GM18505 (cell line): ENCODE measurements around the gene ATE1.

Experiments
- ATAC-seq: cut with Tn5 transposase; IDR thresholded peaks from one replicate; pipeline ENCODE4 v1.9.1; 2021; ENCODE audit not compliant: unreplicated experiment
- POLR2A ChIP-seq: IDR thresholded peaks from 4 replicates; pipeline ENCODE4 v1.6.1; 2011; ENCODE audit warnings: borderline replicate concordance; ENCODE audit not compliant: insufficient read depth, insufficient read length; ENCODE audit errors: extremely low read depth

ATE1 gene

DNA sequence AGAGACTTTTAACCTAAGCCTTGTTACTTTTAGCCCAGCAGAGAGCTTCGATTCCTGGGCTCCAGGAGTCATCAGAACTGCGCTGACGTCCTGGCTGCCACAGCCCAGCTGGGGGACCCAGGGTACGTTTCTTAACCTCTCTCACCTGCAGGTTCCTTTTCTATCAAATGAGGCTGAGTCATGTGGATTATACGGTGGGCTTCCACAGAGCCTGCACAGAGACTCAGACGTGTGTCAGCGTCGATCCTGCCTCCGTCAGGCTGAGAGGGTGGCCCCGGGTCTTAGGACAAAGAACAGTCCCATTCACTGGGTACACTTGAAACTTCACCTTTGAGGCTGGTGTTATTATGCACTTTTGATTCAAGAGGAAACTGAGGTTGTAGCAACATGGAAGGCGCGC, 228.9 kb downstream of the ATE1 start:
- no peak for ATAC-seq
- no peak for TF ChIP-seq POLR2A

DNA sequence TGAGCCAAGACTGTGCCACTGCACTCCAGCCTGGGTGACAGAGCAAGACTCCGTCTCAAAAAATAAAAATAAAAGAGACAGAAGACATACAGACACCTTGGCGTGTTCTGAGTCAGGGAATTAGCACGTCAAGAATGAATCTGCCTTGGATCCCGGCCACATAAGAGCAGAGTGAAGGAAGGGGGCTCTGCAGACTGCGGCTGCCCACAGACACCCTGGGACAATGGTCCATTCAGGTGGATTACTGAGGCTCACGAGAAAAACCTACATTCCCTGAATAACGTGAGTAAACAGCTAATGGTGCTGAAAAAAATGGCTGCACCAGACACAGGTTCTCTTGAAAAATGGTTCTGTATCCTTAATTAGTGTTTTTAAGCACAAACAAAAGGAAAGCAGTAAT, 229.5 kb downstream of the ATE1 start:
- TF ChIP-seq POLR2A: no peak
- ATAC-seq: no peak

DNA sequence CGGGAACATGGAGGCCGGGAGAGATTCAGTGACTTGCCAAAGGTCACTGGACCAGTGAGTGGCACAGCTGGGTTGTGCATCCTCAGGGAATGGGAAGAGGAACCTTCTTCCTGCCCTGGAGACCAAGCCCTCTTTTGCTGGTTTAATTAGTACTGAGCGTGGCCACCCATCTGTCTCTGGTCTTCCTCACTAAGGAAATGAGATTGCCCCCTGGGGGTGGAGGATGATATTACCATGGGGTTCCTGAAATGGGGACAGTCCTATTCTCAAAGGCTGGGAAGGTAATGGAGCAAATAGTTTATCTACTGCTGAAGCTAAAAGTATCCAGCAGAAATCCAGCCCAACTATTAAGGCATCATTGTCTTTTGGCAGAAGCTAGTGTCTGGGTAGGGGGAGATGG, 231.0 kb downstream of the ATE1 start:
- no peak for ATAC-seq
- no peak for TF ChIP-seq POLR2A

DNA sequence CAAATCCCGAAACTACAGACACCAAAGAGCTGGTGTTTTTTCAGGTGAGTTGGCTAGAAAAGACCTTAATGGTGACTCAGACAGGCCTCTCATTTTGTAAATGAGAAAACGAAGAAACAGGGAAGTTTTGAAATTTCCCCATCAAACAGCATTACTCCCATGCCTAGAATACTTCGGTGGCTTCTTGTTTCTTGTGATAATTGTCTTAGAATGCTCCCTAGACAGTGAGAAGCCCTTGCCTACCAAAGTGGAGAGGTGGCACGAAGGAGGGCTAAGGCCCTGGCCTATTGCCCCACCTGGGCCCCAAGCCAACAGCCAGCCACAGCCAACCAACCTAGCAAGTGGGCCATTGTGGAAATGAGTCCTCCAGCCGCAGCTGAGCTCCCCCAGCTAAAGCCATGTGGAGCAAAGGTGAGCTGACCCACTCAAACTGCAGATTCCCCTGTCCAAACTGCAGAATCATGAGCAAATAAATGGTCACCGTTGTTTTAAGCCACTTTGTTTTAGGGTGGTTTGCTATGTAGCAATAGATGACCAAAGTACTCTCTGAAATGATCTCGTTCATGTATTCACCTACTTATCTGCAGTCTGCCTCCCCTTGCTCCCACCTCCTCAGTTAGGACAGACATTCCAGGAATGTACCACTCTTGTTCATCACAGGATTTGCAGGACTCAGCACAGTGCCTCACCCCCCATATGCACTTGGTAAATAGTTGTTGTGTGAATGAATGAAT, 231.9 kb downstream of the ATE1 start:
- TF ChIP-seq POLR2A: no peak
- ATAC-seq: no peak

DNA sequence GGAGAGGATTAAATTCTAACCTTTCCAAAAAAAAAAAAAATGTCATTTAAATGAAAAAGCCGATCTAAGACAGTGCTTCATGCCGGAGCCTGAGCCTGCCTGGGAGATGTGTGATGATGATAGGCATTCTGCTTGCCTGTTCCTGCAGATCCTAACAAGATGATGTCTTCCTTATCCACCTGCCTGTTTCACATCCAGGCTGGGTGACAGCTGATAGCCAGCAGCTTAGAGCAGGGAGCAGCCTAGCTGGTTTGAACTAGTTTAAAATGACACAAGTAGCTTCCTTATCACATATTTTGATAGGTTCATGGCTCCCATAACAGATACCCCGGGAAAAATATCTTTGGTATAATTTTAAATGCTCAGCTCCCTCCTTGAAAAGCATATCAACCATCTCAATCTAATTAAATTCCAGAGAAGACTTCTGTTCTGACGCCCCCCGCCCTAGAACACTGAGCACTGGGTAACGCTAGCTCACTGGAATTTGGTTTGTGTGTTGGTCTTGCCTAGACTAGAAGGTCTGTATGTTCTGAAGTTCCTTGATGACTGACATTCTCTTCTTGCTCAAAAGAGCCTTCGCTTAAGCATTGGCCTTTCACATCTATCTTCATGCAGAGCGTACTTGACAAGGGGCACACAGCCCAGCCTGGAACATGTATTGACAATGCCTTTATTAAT, 232.7 kb downstream of the ATE1 start:
- no peak for TF ChIP-seq POLR2A
- ATAC-seq: no peak

DNA sequence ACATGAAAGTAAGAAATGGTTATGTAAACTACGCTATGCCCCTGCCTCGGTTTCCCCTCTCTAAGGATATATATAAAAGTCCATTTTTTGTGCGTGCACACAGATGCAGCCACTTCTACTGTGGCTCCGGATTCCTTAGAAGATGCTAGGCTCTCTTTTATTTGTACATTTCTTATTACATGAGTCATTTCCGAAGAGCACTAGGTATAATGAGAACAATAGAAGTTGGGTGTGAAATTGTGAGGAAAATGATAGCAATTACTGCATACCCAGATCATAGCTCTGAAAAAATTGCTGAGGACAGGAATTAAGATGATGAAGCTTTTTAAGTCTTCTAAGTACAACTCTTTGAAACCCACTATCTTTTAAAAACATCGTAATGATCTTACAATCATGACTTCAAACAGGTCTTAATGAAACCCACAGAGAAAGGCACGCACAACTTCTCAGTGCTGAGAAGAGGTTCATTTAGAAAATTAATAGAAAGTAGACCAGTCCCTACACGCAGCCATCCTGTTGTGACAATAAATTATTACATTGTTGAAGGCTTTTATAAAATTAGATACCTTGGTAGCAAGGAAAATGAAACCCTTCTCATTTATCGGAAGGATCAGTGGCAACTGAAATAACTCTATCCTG, 233.4 kb downstream of the ATE1 start:
- no peak for TF ChIP-seq POLR2A
- no peak for ATAC-seq

DNA sequence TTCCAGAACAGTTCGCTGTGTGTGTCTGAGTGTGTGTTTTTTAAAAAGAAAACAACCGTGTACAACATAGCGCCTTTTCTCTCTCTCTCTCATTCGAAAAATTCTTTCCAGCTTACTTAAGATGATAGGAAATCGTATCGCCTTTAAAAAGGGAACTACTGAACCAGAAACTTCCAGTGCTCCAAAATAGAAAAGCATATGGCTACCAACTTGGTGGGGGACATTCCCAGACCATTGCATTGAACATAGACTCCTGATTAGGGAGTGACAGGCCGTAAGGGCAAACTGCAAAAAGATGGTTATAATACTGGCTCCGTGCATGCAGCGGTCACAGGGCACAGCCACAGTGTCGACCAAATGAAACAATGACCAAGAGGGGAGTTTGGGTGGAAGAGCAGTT, 235.2 kb downstream of the ATE1 start:
- TF ChIP-seq POLR2A: no peak
- ATAC-seq: no peak

DNA sequence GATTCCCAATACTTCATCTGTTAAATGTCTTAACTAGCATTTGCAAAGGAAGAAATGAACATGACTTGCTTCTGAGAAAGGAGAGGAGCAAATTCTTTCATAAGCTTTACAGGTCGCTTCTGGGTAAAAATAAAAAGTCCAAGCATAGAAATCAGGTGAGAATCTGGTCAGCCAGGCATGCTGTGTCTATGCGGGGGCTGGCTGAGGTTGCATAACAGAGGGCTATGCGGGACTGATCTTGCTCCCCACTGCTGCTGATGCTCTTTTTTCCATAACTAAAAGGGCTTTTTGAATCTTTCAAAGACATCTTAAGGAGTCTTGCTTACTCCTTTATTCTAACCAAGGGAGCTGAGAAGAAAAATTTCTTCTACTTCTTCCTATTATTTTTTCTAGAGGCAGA, 236.9 kb downstream of the ATE1 start:
- ATAC-seq: no peak
- TF ChIP-seq POLR2A: no peak
